GM21515 (cell line): Measurements from ENCODE around the gene ZFP90.
"Not testable (repeated sequence)": the region's sequence is repeated elsewhere in the genome, so short reads cannot be mapped to it uniquely, and the experiment has no call there.

Source experiments
- ATAC-seq: cut with Tn5 transposase; IDR thresholded peaks from one replicate; pipeline ENCODE4 v1.9.1; 2021; ENCODE audit not compliant: unreplicated experiment

Gene ZFP90

GRCh38 chr16:68538880-68539701, at the start of gene ZFP90:
ZFP90 (plus strand) TSS chr16:68539291; CDS start chr16:68539793, 502 bp downstream.
- ATAC-seq: peak; percentile 83

GRCh38 chr16:68490358-68490757, 48.7 kb upstream of the ZFP90 start:
- no peak for ATAC-seq

- no peak for ATAC-seq
Observed at GRCh38 chr16:68490829-68491575, 48.1 kb upstream of the ZFP90 start.

- no peak for ATAC-seq
Observed at GRCh38 chr16:68491576-68491950, 47.5 kb upstream of the ZFP90 start.

- no peak for ATAC-seq
Observed at GRCh38 chr16:68492151-68492542, 46.9 kb upstream of the ZFP90 start.

GRCh38 chr16:68492543-68493411, 46.3 kb upstream of the ZFP90 start:
- ATAC-seq: no peak

- ATAC-seq: no peak
Observed at GRCh38 chr16:68493412-68494070, 45.5 kb upstream of the ZFP90 start.

GRCh38 chr16:68494261-68494660, 44.8 kb upstream of the ZFP90 start:
- ATAC-seq: not testable (repeated sequence)

- no peak for ATAC-seq
Observed at GRCh38 chr16:68496689-68497088, 42.4 kb upstream of the ZFP90 start.

GRCh38 chr16:68499006-68499405, 40.1 kb upstream of the ZFP90 start:
- no peak for ATAC-seq

- no peak for ATAC-seq
Observed at GRCh38 chr16:68503334-68503733, 35.8 kb upstream of the ZFP90 start.

GRCh38 chr16:68504066-68504465, 35.0 kb upstream of the ZFP90 start:
- no peak for ATAC-seq

- no peak for ATAC-seq
Observed at GRCh38 chr16:68506331-68507053, 32.6 kb upstream of the ZFP90 start.

- ATAC-seq: no peak
Observed at GRCh38 chr16:68508013-68508412, 31.1 kb upstream of the ZFP90 start.

GRCh38 chr16:68508641-68509240, 30.4 kb upstream of the ZFP90 start:
- no peak for ATAC-seq

GRCh38 chr16:68509381-68509780, 29.7 kb upstream of the ZFP90 start:
- ATAC-seq: no peak

- no peak for ATAC-seq
Observed at GRCh38 chr16:68510775-68511174, 28.3 kb upstream of the ZFP90 start.

- no peak for ATAC-seq
Observed at GRCh38 chr16:68512183-68512582, 26.9 kb upstream of the ZFP90 start.

- ATAC-seq: no peak
Observed at GRCh38 chr16:68512742-68513141, 26.3 kb upstream of the ZFP90 start.

GRCh38 chr16:68514511-68514910, 24.6 kb upstream of the ZFP90 start:
- no peak for ATAC-seq
